ENCODE measurements around the gene EVL. TPM values are rescaled to one million over a fixed set of nuclear protein-coding genes. Genes with fewer than 3 reads are reported as not detected.
"Not testable (repeated sequence)": the region's sequence is repeated elsewhere in the genome, so short reads cannot be mapped to it uniquely, and the experiment has no call there.

EVL gene
- total RNA-seq, 1 donor from 2014 or later = 69.2 TPM

DNA sequence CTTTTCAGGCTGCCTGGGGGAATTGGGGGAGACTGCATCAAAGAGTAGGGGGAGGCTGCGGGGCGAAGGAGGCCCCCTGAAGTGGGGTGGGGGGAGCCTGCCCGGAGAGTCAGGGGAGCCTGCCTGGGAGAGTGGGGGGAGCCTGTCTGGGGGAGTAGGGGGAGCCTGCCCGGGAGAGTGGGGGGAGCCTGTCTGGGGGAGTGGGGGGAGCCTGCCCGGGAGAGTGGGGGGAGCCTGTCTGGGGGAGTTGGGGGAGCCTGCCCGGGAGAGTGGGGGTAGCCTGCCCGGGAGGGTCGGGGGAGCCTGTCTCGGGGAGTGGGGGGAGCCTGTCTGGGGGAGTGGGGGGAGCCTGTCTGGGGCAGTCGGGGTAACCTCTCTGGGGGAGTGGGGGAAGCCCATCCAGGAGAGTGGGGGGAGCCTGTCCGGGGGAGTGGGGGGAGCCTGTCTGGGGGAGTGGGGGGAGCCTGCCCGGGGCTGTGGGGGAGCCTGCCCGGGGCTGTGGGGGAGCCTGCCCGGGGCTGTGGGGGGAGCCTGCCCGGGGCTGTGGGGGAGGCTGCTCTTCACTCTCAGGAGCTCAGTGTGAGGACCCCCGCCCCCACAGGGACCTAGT, 100.7 kb downstream of the EVL start:
- H3K4me3 ChIP-seq (ENCODE audit: low read depth, low read length) = no peak overlapping the region
- no peak for DNase-seq (ENCODE audit: low read depth)
- TF ChIP-seq, protein P1, sequence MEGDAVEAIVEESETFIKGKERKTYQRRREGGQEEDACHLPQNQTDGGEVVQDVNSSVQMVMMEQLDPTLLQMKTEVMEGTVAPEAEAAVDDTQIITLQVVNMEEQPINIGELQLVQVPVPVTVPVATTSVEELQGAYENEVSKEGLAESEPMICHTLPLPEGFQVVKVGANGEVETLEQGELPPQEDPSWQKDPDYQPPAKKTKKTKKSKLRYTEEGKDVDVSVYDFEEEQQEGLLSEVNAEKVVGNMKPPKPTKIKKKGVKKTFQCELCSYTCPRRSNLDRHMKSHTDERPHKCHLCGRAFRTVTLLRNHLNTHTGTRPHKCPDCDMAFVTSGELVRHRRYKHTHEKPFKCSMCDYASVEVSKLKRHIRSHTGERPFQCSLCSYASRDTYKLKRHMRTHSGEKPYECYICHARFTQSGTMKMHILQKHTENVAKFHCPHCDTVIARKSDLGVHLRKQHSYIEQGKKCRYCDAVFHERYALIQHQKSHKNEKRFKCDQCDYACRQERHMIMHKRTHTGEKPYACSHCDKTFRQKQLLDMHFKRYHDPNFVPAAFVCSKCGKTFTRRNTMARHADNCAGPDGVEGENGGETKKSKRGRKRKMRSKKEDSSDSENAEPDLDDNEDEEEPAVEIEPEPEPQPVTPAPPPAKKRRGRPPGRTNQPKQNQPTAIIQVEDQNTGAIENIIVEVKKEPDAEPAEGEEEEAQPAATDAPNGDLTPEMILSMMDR (conservative IDR thresholded peaks at IDR 0.05; ENCODE audit: low read depth, low read length) = no peak

DNA sequence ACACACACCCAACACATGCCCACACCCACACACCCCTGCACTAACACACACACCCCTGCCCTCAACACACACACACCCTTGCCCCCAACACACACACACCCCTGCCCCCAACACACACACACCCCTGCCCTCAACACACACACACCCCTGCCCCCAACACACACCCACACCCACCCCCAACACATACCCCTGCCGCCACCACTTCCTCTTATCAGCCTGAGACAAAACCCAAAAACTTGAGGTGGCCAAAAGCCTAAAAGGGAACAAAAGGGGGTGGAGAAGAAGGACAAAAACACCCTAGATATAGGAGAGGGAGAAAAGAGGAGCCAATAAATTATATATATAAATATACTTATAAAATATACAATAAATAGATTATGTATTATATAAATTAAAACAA, 103.3 kb downstream of the EVL start:
- TF ChIP-seq, protein P1 (conservative IDR thresholded peaks at IDR 0.05; ENCODE audit: low read depth, low read length) = no peak
- H3K4me3 ChIP-seq (ENCODE audit: low read depth, low read length) = no peak overlapping the region
- no peak for DNase-seq (ENCODE audit: low read depth)

DNA sequence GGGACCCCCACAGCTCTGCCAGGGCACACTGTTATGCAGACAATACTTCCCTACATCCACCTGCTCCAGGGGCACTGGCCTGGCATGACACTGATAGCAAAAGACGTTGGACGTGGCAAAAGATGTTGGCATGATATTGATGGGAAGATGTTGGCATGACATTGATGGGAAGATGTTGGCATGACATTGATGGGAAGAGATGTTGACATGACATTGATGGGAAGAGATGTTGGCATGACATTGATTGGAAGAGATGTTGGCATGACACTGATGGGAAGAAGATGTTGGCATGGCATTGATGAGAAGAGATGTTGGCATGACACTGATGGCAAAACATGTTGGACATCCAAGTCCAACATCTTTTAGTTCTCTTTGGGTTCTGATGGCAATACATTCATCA, 105.7 kb downstream of the EVL start:
- DNase-seq (ENCODE audit: low read depth) = no peak
- TF ChIP-seq, protein P1 (conservative IDR thresholded peaks at IDR 0.05; ENCODE audit: low read depth, low read length) = no peak
- H3K4me3 ChIP-seq (ENCODE audit: low read depth, low read length) = no peak overlapping the region

DNA sequence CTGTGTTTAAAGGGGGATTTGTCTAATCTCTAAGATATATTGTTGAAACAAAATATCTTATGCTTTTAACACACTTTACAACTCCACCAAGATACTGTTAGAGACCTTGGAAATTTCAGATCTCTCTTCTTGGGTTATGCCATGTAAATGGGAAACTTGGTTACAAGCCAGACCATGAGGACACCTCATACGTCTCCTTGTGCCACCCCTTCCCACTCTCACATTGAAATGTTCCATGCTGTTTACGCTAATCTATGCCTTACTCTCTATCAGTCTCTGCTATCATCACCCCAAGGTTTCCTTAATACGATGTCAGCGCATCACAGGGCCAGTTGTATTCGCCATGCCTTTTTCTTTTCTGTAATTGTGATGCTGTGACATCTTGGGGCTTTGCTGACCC, 107.6 kb downstream of the EVL start:
- TF ChIP-seq, protein P1 (conservative IDR thresholded peaks at IDR 0.05; ENCODE audit: low read depth, low read length) = no peak
- DNase-seq (ENCODE audit: low read depth) = no peak
- H3K4me3 ChIP-seq (ENCODE audit: low read depth, low read length) = no peak overlapping the region

GRCh38 chr14:100173353-100173752, 108.1 kb downstream of the EVL start:
- DNase-seq (ENCODE audit: low read depth) = no peak
- TF ChIP-seq, protein P1 (conservative IDR thresholded peaks at IDR 0.05; ENCODE audit: low read depth, low read length) = no peak
- H3K4me3 ChIP-seq (ENCODE audit: low read depth, low read length) = no peak overlapping the region

GRCh38 chr14:100176811-100177327, 111.6 kb downstream of the EVL start:
- H3K4me3 ChIP-seq (ENCODE audit: low read depth, low read length) = no peak overlapping the region
- TF ChIP-seq, protein P1 (conservative IDR thresholded peaks at IDR 0.05; ENCODE audit: low read depth, low read length) = no peak
- no peak for DNase-seq (ENCODE audit: low read depth)

GRCh38 chr14:100178691-100179090, 113.5 kb downstream of the EVL start:
- H3K4me3 ChIP-seq (ENCODE audit: low read depth, low read length) = no peak overlapping the region
- TF ChIP-seq, protein P1 (conservative IDR thresholded peaks at IDR 0.05; ENCODE audit: low read depth, low read length) = no peak
- DNase-seq (ENCODE audit: low read depth) = no peak

- H3K4me3 ChIP-seq (ENCODE audit: low read depth, low read length); DNase-seq (ENCODE audit: low read depth): not testable (repeated sequence)
These were observed 115.4 kb downstream of the EVL start for GRCh38 chr14:100180671-100181070.

GRCh38 chr14:100181876-100182551, 116.8 kb downstream of the EVL start:
- DNase-seq (ENCODE audit: low read depth) = not testable (repeated sequence)

More at GRCh38 chr14:100181876-100182551, 116.8 kb downstream of the EVL start:
- not testable (repeated sequence) for H3K4me3 ChIP-seq (ENCODE audit: low read depth, low read length)
